ENCODE measurements around the gene PPP1R14C. TPM values are rescaled to one million over a fixed set of nuclear protein-coding genes. Genes with fewer than 3 reads are reported as not detected.

PPP1R14C gene
- total RNA-seq, 1 donor from 2014 or later: 0.27 TPM

- DNase-seq (ENCODE audit: low spot score) (no peak), ATAC-seq (no peak)
- intact Hi-C loops (cut with DNase I): no loop called here
These were observed 62.0 kb downstream of the PPP1R14C start for GRCh38 chr6:150204705-150205472.

GRCh38 chr6:150207931-150208570 is 65.2 kb downstream of the PPP1R14C start:
- ATAC-seq (no peak), DNase-seq (ENCODE audit: low spot score) (no peak)
- intact Hi-C loops (cut with DNase I): no loop called here

GRCh38 chr6:150208611-150209352 is 65.9 kb downstream of the PPP1R14C start:
- intact Hi-C loops (cut with DNase I): no loop called here
- DNase-seq (ENCODE audit: low spot score): no peak

GRCh38 chr6:150209415-150209814 is 66.6 kb downstream of the PPP1R14C start:
- ATAC-seq: no peak
- no peak for DNase-seq (ENCODE audit: low spot score)
- intact Hi-C loops (cut with DNase I): no loop called here

More at GRCh38 chr6:150208611-150209352, 65.9 kb downstream of the PPP1R14C start:
- no peak for ATAC-seq

GRCh38 chr6:150211700-150212511 is 69.1 kb downstream of the PPP1R14C start:
- no peak for ATAC-seq
- intact Hi-C loops (cut with DNase I): no loop called here
- DNase-seq (ENCODE audit: low spot score): no peak

- no peak for ATAC-seq
These were observed 69.9 kb downstream of the PPP1R14C start for GRCh38 chr6:150212778-150213177.

GRCh38 chr6:150213301-150213700 is 70.5 kb downstream of the PPP1R14C start:
- intact Hi-C loops (cut with DNase I): no loop called here
- ATAC-seq (no peak), DNase-seq (ENCODE audit: low spot score) (no peak)

More at GRCh38 chr6:150212778-150213177, 69.9 kb downstream of the PPP1R14C start:
- intact Hi-C loops (cut with DNase I): no loop called here
- DNase-seq (ENCODE audit: low spot score): no peak

- DNase-seq (ENCODE audit: low spot score) (no peak), ATAC-seq (no peak)
- intact Hi-C loops (cut with DNase I): no loop called here
These were observed 71.5 kb downstream of the PPP1R14C start for GRCh38 chr6:150214310-150214709.

- no peak for ATAC-seq
- intact Hi-C loops (cut with DNase I): no loop called here
- no peak for DNase-seq (ENCODE audit: low spot score)
These were observed 78.0 kb downstream of the PPP1R14C start for GRCh38 chr6:150220634-150221551.

GRCh38 chr6:150224820-150225219 is 82.0 kb downstream of the PPP1R14C start:
- intact Hi-C loops (cut with DNase I): no loop called here
- DNase-seq (ENCODE audit: low spot score) (no peak), ATAC-seq (no peak)

- intact Hi-C loops (cut with DNase I): no loop called here
- no peak for DNase-seq (ENCODE audit: low spot score)
- ATAC-seq: no peak
These were observed 84.4 kb downstream of the PPP1R14C start for GRCh38 chr6:150227281-150227680.

GRCh38 chr6:150228072-150228733 is 85.4 kb downstream of the PPP1R14C start:
- intact Hi-C loops (cut with DNase I): no loop called here
- ATAC-seq (no peak), DNase-seq (ENCODE audit: low spot score) (no peak)

- DNase-seq (ENCODE audit: low spot score) (no peak), ATAC-seq (no peak)
- intact Hi-C loops (cut with DNase I): no loop called here
These were observed 86.8 kb downstream of the PPP1R14C start for GRCh38 chr6:150229436-150230163.

GRCh38 chr6:150230164-150230561 is 87.3 kb downstream of the PPP1R14C start:
- DNase-seq (ENCODE audit: low spot score) (no peak), ATAC-seq (no peak)
- intact Hi-C loops (cut with DNase I): no loop called here

GRCh38 chr6:150230832-150231524 is 88.1 kb downstream of the PPP1R14C start:
- intact Hi-C loops (cut with DNase I): no loop called here
- DNase-seq (ENCODE audit: low spot score): no peak
- no peak for ATAC-seq

- no peak for ATAC-seq
- DNase-seq (ENCODE audit: low spot score): no peak
- intact Hi-C loops (cut with DNase I): no loop called here
These were observed 88.6 kb downstream of the PPP1R14C start for GRCh38 chr6:150231525-150231850.

All from sciatic nerve (tissue), 2 donors.